ENCODE measurements around the gene SVIL.
"Not testable (repeated sequence)": the region's sequence is repeated elsewhere in the genome, so short reads cannot be mapped to it uniquely, and the experiment has no call there.

Gene SVIL

DNA sequence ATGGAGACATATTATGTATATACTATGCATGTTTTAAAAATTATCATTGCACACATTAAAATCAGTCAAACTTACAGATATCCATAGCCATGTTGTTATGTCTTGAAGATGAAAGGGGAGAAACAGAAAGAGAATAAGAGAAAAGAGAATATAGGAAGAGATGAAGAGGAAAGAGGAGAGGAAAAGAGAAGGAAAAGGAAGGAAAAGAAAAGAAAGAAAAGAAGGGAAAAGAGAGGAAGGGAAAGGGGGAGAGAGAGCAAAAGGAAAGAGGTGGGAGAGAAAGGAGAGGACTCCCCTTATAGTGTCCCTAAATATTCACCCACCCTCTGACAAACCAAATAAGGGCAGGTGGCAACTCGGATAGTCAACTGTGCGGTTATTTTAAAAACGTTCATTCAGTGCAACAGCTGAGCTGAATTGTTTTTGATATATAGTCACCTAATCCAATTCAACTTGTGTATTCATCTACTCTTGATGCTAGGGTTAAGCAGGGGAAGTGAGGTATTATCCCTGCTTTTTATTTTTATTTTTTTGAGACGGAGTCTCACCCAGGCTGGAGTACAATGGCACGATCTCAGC, 14.6 kb downstream of the SVIL start:
- no peak for DNase-seq (ENCODE audit: low spot score)

DNA sequence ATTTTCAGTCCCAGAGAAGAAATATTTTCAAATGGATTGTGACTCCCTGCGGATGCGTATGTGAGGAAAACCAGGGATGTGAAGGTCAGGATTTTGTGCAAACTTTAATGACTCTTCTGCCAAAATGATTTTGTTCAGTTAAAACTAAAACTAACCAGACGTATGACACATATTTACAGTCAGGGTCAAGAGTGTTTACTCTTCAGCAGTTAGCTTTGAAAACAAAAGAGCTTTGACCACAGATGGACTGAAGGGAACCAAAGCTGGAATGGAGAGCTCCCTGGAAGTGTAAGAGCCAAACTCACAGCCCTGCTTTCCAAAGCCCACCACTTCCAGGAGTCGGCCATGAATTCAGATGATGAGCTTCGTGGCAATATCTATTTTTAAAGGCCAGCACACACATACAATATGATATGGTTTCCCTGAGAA, 15.5 kb downstream of the SVIL start:
- no peak for DNase-seq (ENCODE audit: low spot score)

DNA sequence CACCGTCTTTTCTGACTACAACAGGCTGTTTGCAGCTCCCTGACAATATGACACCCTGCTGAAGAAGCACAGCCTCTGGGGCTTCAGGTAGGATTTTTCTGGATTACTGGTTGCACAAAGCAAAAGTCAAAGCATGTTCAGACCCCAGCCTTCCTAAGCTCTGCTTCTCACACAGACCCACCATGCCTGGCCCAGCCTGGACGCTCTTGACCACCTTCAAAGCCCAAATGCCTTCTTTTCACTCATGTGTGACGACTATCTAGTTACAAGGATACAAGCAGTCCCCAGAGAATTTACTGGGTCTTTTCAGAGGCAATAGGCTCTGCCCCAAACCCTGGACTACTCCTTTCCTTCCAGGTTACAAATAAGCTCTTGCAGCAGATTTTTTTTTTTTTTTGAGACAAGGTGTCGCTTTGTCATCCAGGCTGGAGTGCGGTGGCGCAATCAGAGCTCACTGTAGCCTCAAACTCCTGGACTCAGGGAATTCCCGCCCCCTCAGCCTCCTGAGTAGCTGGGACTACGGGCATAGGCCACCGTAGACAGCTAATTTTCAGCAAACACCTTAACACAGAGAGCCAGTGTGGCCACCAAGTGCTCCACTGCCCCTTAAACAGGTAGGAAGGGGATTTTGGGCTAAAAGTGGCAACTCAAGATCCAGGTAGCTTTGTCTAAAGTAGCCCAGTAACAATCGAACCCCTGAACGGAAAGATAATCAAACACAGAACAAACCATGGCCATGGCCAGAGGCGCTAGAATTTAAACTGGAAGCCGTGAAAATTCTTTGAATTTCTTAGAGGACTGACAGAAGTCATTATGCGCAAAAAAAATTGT, 16.2 kb downstream of the SVIL start:
- DNase-seq (ENCODE audit: low spot score) = no peak

DNA sequence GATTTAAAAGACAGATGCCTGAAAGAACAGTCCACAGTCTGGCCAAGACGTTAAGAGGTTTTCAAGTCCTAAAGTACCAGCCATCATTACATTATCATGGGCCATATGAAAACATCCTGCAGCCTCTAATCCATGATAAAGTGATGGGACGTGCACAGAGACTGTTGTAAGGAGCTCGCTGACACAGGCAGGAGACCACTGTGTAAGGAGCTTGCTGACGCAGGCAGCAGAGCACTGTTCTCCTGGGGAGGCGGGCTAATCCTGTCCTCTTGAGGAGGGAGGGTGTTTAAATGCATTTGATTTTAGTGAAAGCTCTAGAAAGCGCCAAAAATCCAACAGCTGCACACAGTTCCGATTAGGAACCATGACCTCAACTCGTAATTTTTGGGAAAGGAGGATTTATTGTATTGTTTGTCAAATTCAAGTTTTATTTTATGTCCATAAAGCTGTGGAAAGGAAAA, 16.9 kb downstream of the SVIL start:
- no peak for DNase-seq (ENCODE audit: low spot score)

DNA sequence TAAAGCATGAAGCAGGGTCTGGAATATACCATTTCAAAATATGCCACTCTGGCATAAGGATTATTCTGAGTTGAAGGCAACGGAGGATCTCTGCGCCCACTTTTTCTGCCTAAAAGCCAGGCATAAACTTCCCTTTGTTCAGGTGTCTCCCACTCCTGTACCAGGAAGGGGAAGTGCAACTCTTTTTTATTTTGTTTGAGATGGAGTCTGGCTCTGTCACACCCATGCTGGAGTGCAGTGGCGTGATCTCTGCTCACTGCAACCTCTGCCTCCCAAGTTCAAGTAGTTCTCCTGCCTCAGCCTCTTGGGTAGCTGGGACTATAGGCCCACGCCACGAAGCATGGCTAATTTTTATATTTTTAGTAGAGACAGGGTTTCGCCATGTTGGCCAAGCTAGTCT, 18.2 kb downstream of the SVIL start:
- no peak for DNase-seq (ENCODE audit: low spot score)

DNA sequence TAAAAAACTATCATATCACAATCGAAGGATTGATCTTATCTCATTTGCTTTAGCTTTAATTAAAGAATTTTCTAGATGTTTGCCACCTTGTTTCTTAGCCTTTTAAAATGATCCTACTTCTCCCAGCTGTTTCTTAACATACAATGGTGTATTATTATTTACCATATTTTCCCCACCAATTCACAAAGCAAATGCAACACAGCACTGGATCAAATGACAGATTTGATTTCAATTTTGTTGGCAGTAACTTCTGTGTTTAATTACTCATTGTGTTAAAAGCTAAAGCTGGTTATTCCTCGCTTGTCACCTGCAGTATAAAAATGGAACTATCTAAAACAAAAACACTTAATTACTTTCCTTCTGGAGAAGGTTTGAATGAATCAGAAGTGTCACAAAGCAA, 19.6 kb downstream of the SVIL start:
- DNase-seq (ENCODE audit: low spot score) = no peak

DNA sequence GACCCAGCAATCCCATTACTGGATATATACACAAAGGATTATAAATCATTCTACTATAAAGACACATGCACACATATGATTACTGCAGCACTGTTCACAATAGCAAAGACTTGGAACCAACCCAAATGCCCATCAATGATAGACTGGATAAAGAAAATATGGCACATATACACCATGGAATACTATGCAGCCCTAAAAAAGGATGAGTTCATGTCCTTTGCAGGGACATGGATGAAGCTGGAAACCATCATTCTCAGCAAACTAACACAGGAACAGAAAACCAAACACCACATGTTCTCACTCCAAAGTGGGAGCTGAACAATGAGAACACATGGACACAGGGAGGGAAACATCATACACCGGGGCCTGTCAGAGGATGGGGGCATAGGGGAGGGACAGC, 20.5 kb downstream of the SVIL start:
- not testable (repeated sequence) for DNase-seq (ENCODE audit: low spot score)

DNA sequence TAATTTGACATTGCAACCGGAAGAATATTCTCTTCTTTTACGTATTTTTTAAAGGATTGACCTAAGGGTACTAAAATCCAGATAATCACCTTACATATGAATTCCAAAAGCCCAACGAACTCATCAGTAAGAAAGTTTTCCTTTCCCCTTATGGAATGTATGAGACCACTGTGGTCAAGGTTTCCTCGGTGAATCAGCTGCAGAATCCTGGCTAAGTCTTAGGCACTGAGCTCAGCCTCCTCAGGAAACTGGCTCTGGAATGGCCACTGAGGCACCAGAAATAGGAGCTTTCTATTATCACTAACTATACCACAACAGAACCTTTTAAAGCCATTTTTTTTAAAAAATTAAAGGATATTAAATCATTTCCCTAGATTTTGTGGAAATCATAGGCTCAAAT, 21.0 kb downstream of the SVIL start:
- no peak for DNase-seq (ENCODE audit: low spot score)

DNA sequence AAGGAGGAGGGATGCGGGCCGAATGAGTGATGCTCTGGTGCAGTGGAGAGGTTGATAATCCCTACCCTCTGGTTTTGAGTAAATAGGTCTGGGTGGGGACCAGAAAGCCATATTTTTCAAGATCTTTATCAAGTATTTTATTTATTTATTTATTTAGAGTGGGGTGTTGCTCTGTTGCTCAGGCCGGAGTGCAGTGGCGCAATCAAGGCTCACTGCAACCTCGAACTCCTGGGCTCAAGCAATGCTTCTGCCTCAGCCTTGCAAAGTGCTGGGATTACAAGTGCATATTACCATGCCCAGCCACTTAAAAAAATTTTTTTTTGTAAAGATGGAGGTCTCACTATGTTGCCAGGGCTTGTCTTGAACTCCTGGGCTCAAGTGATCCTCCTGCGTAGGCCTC, 21.6 kb downstream of the SVIL start:
- no peak for DNase-seq (ENCODE audit: low spot score)

DNA sequence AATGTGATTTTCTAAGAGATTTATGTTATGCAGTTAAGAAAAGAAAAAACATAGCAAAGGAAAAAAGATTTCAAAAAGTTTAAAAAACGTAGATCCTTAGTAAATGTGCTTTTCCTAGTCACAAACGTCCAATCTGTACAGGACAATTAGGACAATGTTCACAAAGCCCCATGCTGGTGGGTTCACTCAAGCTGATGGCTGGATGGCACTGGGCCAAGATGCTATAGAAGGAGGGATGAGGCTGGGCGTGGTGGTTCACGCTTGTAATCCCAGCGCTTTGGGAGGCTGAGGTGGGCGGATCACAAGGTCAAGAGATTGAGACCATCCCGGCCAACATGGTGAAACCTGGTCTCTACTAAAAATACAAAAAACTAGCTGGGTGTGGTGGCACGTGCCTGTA, 22.1 kb downstream of the SVIL start:
- no peak for DNase-seq (ENCODE audit: low spot score)

DNA sequence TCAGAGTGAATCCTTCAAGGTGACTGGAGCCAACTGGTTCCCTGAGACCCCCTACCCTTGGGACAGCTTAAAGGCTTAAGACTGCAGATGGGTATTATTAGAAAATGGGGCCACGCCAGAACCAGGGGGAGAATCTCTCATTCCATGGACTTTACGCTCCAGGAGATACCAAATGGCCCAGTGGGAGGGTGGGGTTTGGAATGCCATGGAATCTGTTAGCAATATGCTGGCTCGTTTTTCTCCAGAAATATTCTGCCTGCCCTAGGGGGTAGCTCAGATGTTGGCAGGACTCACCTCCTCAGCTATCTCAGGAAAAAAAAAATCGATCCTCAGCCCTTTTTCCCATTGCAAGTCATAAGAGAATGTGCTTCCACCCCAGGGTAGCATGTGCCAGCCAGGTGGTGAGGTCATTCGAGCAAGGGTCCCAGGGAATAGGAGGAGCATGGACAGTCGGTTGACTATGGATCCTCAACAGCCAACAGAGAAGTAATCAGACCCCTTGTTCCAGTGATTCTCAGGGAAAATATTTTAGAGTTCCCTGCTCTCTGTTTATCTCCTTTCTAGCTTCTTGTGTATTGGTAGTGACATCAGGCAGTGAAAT, 22.9 kb downstream of the SVIL start:
- no peak for DNase-seq (ENCODE audit: low spot score)

DNA sequence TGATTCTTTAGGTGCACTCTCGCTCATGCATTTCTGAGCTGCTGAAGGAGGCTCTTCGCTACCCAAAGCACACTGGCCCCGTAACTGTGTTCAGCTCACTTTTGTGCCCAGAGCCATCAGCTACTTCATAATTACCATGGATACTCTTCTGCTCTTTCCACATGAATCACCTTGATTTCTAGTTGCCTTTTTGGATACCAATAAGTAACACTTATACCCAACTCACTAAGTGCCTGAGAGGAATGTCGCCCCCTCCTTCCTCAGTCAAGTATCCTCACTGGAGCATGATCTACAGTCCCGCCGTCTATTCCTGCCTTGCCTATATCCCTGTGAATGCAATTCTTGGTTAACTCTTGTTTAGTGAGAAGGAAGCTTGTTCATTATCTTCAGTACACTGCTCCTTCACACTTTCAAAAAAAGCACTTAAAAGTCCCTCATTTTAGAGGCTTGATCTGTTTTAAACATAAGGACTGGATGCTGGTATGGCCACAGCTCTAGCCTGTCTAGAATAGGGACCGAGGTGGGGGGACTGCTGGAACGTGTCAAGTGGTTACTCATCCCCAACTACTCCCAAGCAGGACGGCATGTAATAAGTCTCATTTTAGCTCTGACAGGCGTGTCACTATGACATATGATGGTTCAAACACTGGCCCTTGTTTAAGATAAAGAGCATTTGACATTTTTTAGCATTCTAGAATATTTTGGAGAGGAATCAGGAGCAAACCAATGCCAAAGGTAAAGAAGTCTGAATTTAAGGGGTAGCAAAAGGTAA, 23.7 kb downstream of the SVIL start:
- no peak for DNase-seq (ENCODE audit: low spot score)

DNA sequence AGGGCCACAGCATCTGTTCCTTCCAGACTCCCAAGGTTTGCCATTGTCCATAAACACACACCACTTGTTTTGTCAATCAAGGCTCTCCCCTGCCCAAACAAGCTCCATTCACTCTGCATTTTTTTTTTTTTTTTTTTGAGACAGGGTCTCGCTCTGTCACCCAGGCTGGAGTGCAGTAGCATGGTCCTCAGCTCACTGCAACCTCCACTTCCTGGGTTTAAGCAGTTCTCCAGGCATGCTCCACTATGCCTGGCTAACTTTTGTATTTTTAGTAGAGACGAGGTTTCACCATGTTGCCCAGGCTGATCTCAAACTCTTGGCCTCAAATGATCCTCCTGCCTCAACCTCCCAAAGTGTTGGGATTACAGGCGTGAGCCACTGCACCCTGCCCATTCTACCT, 24.4 kb downstream of the SVIL start:
- not testable (repeated sequence) for DNase-seq (ENCODE audit: low spot score)

DNA sequence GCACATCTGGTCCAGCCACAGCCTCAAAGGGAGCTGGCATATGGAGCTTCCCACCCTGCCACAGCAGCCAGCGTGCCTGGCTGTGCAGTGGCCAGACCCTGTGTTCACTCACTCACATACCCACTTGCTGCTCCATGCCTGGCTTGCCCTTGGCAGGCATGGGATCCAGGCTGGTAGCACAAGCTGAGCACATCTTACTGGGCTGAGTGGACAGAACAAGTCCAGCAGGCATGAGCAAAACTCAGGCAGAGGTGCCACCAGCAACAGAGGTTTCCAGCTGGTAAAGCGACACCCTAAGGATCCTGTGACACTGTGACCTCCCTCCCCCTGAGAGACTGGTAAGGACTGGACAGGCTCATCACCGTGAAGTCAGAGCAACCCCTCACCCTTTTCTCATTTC, 25.1 kb downstream of the SVIL start:
- no peak for DNase-seq (ENCODE audit: low spot score)

DNA sequence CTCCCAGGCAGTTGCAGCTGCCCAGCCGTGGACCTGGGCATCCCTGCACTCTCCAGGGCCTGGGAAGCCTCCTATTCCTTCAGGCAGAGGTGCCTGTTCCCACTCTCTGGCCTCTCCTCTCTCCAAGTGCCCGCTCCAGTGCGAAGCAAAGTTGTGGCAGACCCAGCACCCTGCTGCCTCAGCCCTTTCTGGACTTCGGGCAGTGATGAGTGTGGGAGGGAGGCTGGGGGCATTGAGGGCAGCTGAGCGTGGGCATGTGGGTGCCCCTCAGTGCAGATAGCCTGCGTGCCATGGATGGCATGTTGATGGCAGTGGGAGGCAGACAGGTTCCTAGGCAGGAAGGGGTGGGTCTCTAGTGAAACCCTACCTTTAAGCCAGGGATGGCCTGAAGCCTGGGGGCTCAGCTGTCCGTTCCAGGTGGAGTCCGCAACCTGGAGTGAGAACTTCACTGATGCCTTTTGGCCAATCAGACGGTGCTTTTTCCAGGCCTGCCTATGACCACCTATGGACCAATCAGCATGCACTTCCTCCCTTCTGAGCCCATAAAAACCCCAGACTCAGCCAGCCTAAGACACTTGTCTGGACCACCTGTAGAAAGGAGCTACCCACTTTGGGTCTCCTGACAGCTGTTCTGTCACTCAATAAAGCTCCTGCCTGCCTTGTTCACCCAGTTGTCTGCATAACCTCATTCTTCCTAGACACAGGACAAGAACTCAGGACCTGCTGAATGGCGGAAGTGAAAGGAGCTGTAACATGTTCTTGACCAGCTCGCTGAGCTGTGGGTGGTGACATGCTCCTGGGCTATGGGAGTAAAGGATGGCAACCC, 26.1 kb downstream of the SVIL start:
- no peak for DNase-seq (ENCODE audit: low spot score)

DNA sequence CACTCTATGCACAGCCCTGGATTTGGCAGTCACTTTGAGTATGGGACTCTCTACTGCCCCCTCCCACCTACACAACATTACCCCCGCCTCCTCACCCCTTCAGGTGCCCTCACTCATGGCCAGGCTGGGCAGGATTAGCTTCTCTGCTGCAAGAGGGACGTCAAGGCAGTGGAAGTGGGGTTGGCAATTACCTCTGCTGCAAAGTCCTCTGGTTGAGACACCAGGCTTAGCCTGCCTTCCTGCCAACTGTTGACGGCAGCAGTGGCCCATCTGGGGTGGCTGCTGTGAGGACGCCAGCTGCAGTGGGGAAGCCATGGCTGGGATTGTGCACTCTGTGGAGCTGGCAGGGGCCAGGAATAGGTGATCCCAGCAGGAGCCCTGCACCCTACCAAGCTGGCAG, 26.7 kb downstream of the SVIL start:
- DNase-seq (ENCODE audit: low spot score) = no peak

DNA sequence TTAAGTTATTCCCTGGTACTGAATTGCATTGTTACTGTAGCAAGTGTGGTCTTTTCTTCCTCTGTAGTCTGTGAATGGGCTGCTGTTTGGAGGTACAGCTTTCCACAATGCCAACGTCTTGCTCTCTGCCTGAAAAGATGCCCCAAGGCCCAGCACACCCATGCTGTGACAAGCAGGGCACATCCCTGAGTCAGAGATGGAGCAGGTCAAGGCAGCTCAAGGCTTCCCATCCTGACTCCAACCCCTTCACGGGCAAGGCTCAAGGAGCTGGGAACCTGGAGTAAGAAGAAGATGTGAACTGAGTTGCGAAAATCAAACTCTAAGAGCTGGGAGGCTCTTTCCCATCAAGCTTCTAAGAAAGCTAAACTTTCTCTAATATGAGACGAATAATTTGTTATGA, 27.2 kb downstream of the SVIL start:
- DNase-seq (ENCODE audit: low spot score) = no peak

DNA sequence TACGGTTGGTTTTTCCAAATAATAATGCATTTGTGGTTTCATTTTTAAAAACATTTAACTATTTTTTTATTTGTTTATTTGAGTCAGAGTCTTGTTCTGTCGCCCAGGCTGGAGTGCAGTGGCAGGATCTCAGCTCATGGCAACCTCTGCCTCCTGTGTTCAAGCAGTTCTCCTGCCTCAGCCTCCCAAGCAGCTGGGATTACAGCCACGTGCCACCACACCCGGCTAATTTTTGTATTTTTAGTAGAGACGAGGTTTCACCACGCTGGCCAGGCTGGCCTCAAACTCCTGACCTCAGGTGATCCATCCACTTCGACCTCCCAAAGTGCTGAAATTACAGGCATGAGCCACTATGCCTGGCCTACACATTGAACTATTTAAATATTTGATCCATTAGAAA, 28.1 kb downstream of the SVIL start:
- not testable (repeated sequence) for DNase-seq (ENCODE audit: low spot score)

DNA sequence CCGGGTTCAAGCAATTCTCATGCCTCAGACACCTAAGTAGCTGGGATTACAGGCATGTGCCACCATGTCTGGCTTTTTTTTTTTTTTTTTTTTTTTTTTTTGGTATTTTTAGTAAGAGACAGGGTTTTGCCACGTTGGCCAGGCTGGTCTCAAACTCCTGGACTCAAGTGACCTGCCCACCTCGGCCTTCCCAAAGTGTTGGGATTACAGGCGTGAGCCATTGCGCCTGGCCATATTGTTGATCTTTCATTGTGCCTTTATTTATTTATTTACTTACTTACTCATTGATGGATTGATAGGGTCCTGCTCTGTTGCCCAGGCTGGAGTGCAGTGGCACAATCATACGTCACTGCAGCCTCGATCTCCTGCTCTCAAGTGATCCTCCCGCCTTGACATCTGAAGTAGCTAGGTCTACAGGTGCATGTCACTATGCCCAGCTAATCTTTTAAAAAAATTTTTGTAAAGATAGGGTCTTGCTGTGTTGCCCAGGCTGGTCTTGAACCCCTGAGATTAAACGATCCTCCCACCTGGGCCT, 30.4 kb downstream of the SVIL start:
- no peak for DNase-seq (ENCODE audit: low spot score)

DNA sequence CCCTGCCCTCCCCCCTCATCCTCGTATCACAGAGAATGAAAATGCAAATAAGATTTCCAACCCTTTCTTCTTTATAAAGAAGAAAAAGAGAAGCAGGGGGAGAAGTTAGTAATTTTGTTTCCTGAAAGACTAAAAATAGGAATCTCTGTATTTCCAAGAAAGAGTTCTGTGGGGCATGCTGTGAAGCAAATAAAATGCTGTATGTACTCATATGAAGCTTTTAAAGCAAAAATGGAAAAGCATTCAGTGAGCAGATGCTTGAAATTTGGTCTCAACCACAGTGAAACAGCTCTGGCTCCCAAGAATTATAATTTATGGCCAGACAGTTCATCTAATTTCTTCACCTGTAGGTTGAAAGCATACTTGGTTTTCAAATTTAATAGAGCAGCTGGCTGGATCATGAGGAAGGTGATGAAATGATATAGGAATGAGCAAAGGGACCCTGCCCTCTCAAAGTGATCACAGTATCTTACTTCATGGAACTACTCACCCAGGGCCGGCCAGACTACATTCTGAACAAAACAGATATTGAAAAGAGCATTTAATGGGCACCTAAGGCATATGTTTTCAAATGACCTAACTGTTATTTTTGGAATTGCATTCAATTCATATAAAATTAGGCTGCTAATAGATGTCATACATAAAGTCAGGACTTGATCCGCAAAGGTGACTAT, 31.4 kb downstream of the SVIL start:
- no peak for DNase-seq (ENCODE audit: low spot score)

DNA sequence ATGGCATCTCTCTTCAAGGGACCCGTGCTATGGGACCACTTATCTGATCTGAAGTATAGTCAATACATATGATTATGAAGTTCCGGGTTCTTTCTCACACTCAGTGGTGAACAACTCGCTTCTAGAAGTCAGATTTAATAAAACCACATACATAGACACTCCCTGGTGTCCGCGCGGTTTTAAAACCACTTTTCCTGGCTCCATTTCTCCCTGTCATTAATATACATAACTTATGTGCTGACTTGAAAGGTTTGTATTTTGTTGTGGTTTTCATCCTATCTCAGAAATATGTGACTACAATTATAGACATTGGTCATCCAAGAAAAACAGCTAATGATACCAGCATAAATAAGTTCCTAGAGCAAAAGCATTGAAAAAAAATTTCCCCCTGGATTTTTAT, 34.0 kb downstream of the SVIL start:
- DNase-seq (ENCODE audit: low spot score) = no peak

Data from RKO (cell line).